OCI-LY1 (cell line): ENCODE measurements around the gene TMEM140.

Source experiments
- H2AFZ ChIP-seq: fragments of 200-600 bp; sonication (generic), shearing (Covaris generic); 2 replicates; pipeline ENCODE4 v1.6.0; 2014; ENCODE audit warnings: antibody characterized with exemption, mild to moderate bottlenecking, low read length
- H3F3A ChIP-seq: fragments of 200-600 bp; sonication (generic), shearing (Covaris generic); 2 replicates; pipeline ENCODE4 v1.6.0; 2014; ENCODE audit warnings: mild to moderate bottlenecking, antibody characterized with exemption, low read length, moderate library complexity; ENCODE audit not compliant: insufficient read depth
- H3K27ac ChIP-seq: fragments of 200-600 bp; sonication (generic); 2 replicates; pipeline ENCODE4 v1.5.1; 2014; ENCODE audit warnings: low read length, mixed run types, mild to moderate bottlenecking, low read depth; ENCODE audit not compliant: poor library complexity, severe bottlenecking
- H3K27me3 ChIP-seq: fragments of 200-600 bp; sonication (generic); 2 replicates; pipeline ENCODE4 v1.6.0; 2014; ENCODE audit warnings: antibody characterized with exemption, mild to moderate bottlenecking, low read length, moderate library complexity; ENCODE audit not compliant: insufficient read depth
- H3K36me3 ChIP-seq: fragments of 200-600 bp; sonication (generic); 2 replicates; pipeline ENCODE4 v1.6.1; 2014; ENCODE audit warnings: mild to moderate bottlenecking, antibody characterized with exemption, low read length, moderate library complexity, mixed read lengths; ENCODE audit not compliant: insufficient read depth
- H3K4me1 ChIP-seq: fragments of 200-600 bp; sonication (generic); 2 replicates; pipeline ENCODE4 v1.5.1; 2014; ENCODE audit warnings: mild to moderate bottlenecking, low read length, moderate library complexity; ENCODE audit not compliant: insufficient read depth, severe bottlenecking
- H3K4me2 ChIP-seq: fragments of 200-600 bp; sonication (generic), shearing (Covaris generic); 2 replicates; pipeline ENCODE4 v1.6.1; 2014; ENCODE audit warnings: low read length
- H3K4me3 ChIP-seq: fragments of 200-600 bp; sonication (generic); 2 replicates; pipeline ENCODE4 v1.5.1; 2014; ENCODE audit warnings: low read length, low read depth, mild to moderate bottlenecking, mixed read lengths; ENCODE audit not compliant: poor library complexity, severe bottlenecking
- H3K79me2 ChIP-seq: fragments of 200-600 bp; shearing (Covaris generic); 2 replicates; pipeline ENCODE4 v1.6.1; 2016; ENCODE audit warnings: mixed run types, low read length, mixed read lengths; ENCODE audit not compliant: insufficient read depth
- H3K9ac ChIP-seq: fragments of 200-600 bp; sonication (generic), shearing (Covaris generic); 2 replicates; pipeline ENCODE4 v1.6.1; 2014; ENCODE audit warnings: mild to moderate bottlenecking, low read length, mixed read lengths
- H3K9me2 ChIP-seq: fragments of 200-600 bp; sonication (generic), shearing (Covaris generic); 2 replicates; pipeline ENCODE4 v1.6.1; 2014; ENCODE audit warnings: low read depth, mild to moderate bottlenecking, low read length, mixed read lengths
- H3K9me3 ChIP-seq: fragments of 200-600 bp; shearing (Covaris generic); 2 replicates; pipeline ENCODE4 v1.6.1; 2014; ENCODE audit warnings: low read length, mixed read lengths
- H4K20me1 ChIP-seq: fragments of 200-600 bp; sonication (generic), shearing (Covaris generic); 2 replicates; pipeline ENCODE4 v1.6.0; 2016; ENCODE audit warnings: mild to moderate bottlenecking, low read length; ENCODE audit not compliant: insufficient read depth
- CTCF ChIP-seq: fragments of 200-600 bp; sonication (generic), shearing (Covaris generic); IDR thresholded peaks from 2 replicates; pipeline ENCODE4 v1.5.1; 2017; ENCODE audit warnings: mild to moderate bottlenecking, antibody characterized with exemption, low read length, moderate library complexity, mixed read lengths
- EZH2 ChIP-seq: fragments of 200-600 bp; sonication (generic), shearing (Covaris generic); IDR thresholded peaks from 2 replicates; pipeline ENCODE4 v1.8.0; 2017; ENCODE audit warnings: borderline replicate concordance, mixed run types, mild to moderate bottlenecking, antibody characterized with exemption, low read length, moderate library complexity, mixed read lengths

TMEM140 gene

GRCh38 chr7:135102372-135102771 is 45.5 kb upstream of the TMEM140 start:
- H3K36me3 ChIP-seq: no peaks in the 10 kb centered on the region
- H2AFZ ChIP-seq: no peak overlapping the region
- no peak overlapping the region for H3K9ac ChIP-seq
- no peak overlapping the region for H3K4me2 ChIP-seq
- no peaks in the 10 kb centered on the region for H3K9me3 ChIP-seq
- TF ChIP-seq EZH2 (no peak), CTCF (no peak)
- no peaks in the 10 kb centered on the region for H3K9me2 ChIP-seq
- no peak overlapping the region for H3K27ac ChIP-seq
- H3K4me3 ChIP-seq: no peak overlapping the region
- H4K20me1 ChIP-seq: no peaks in the 10 kb centered on the region
- no peaks in the 10 kb centered on the region for H3K4me1 ChIP-seq
- no peaks in the 10 kb centered on the region for H3K27me3 ChIP-seq
- H3F3A ChIP-seq: no peaks in the 10 kb centered on the region
- H3K79me2 ChIP-seq: no peaks in the 10 kb centered on the region

GRCh38 chr7:135109562-135109961 is 38.3 kb upstream of the TMEM140 start:
- Histone ChIP-seq H3F3A (no peaks in the 10 kb centered on the region), H3K4me3 (no peak overlapping the region), H3K9ac (no peak overlapping the region), H3K79me2 (no peaks in the 10 kb centered on the region), H3K9me3 (no peaks in the 10 kb centered on the region), H2AFZ (no peak overlapping the region), H3K4me1 (no peaks in the 10 kb centered on the region), H3K4me2 (no peak overlapping the region), H3K27ac (no peak overlapping the region), H3K27me3 (no peaks in the 10 kb centered on the region), H4K20me1 (no peaks in the 10 kb centered on the region), H3K9me2 (no peaks in the 10 kb centered on the region), H3K36me3 (no peaks in the 10 kb centered on the region)
- no peak for TF ChIP-seq CTCF
- no peak for TF ChIP-seq EZH2

- Histone ChIP-seq H3F3A (no peaks in the 10 kb centered on the region), H3K27me3 (no peaks in the 10 kb centered on the region), H3K9ac (no peak overlapping the region), H3K4me2 (no peak overlapping the region), H3K9me2 (no peaks in the 10 kb centered on the region), H3K79me2 (no peaks in the 10 kb centered on the region), H2AFZ (no peak overlapping the region), H4K20me1 (no peaks in the 10 kb centered on the region), H3K4me3 (no peak overlapping the region), H3K36me3 (no peaks in the 10 kb centered on the region), H3K9me3 (no peaks in the 10 kb centered on the region), H3K27ac (no peak overlapping the region), H3K4me1 (no peaks in the 10 kb centered on the region)
- no peak for TF ChIP-seq CTCF
- TF ChIP-seq EZH2: no peak
Measured at GRCh38 chr7:135109976-135110375, 37.9 kb upstream of the TMEM140 start.
